PC-3 (cell line): ENCODE measurements around the gene RIMBP2. TPM values are rescaled to one million over a fixed set of nuclear protein-coding genes. Genes with fewer than 3 reads are reported as not detected.

ENCODE experiments used
- ATAC-seq: fragments of 200-7000 bp; cut with Tn5 transposase; 2 replicates; pipeline ENCODE4 v1.9.1; 2020; ENCODE audit warnings: mild to moderate bottlenecking, moderate library complexity
- BruUV-seq: library from RNA; stranded (reverse); fragments of 400-500 nt; replicated peaks from 2 replicates; lab custom pipeline; 2021; lab: Mats Ljungman, UMichigan
- CTCF ChIA-PET: fragments of 300-600 bp; sonication (Branson Sonifier 250); formaldehyde crosslinking; loops from one replicate; lab custom pipeline; 2022; ENCODE audit warnings: antibody characterized with exemption; lab: Charles Lee
- POLR2A ChIA-PET: fragments of 300-600 bp; sonication (Branson Sonifier 250); formaldehyde crosslinking; loops from one replicate; lab custom pipeline; 2022; ENCODE audit warnings: antibody characterized with exemption; ENCODE audit not compliant: unreplicated experiment; lab: Charles Lee
- DNase-seq: peaks from one replicate; pipeline ENCODE4 v3.0.0-alpha.2; 2015
- H2AFZ ChIP-seq: fragments of 300-600 bp; sonication (generic); 2 replicates; pipeline ENCODE4 v1.6.0; 2016; ENCODE audit warnings: antibody characterized with exemption, low read length
- H3F3A ChIP-seq: fragments of 300-600 bp; sonication (generic); one replicate; pipeline ENCODE4 v1.6.0; 2017; ENCODE audit warnings: antibody characterized with exemption, low read length, control low read depth, mild to moderate bottlenecking; ENCODE audit not compliant: unreplicated experiment
- H3K27ac ChIP-seq: fragments of 300-600 bp; sonication (generic); 2 replicates; pipeline ENCODE4 v1.5.1; 2016; ENCODE audit warnings: mild to moderate bottlenecking, low read length
- H3K27me3 ChIP-seq: fragments of 300-600 bp; sonication (generic); 2 replicates; pipeline ENCODE4 v1.6.1; 2016; ENCODE audit warnings: low read length, mixed read lengths
- H3K36me3 ChIP-seq: fragments of 300-600 bp; sonication (generic); 2 replicates; pipeline ENCODE4 v1.6.1; 2016; ENCODE audit warnings: low read depth, mixed run types, low read length, mixed read lengths
- H3K4me1 ChIP-seq: fragments of 300-600 bp; sonication (generic); 2 replicates; pipeline ENCODE4 v1.5.1; 2016; ENCODE audit warnings: low read length; ENCODE audit not compliant: insufficient read depth
- H3K4me2 ChIP-seq: fragments of 300-600 bp; sonication (generic); 2 replicates; pipeline ENCODE4 v1.6.0; 2016; ENCODE audit warnings: low read length
- H3K4me3 ChIP-seq: fragments of 300-600 bp; sonication (generic); 2 replicates; pipeline ENCODE4 v1.5.1; 2016; ENCODE audit warnings: mild to moderate bottlenecking, low read length, mixed read lengths
- H3K79me2 ChIP-seq: fragments of 300-600 bp; sonication (generic); 2 replicates; pipeline ENCODE4 v1.6.1; 2017; ENCODE audit warnings: low read length, mixed read lengths
- H3K9ac ChIP-seq: fragments of 300-600 bp; sonication (generic); 2 replicates; pipeline ENCODE4 v1.6.0; 2016; ENCODE audit warnings: mild to moderate bottlenecking, low read length
- H3K9me2 ChIP-seq: fragments of 300-600 bp; sonication (generic); replicated peaks from 2 replicates; pipeline ENCODE4 v1.6.1; 2016; ENCODE audit warnings: mixed run types, low read length, mixed read lengths
- H3K9me3 ChIP-seq: fragments of 300-600 bp; sonication (generic); 2 replicates; pipeline ENCODE4 v1.6.1; 2016; ENCODE audit warnings: low read length, mixed read lengths
- H4K20me1 ChIP-seq: fragments of 300-600 bp; sonication (generic); 2 replicates; pipeline ENCODE4 v1.6.1; 2016; ENCODE audit warnings: low read length, mixed read lengths
- CTCF ChIP-seq: fragments of 300-600 bp; sonication (generic); conservative IDR thresholded peaks from 2 replicates; pipeline ENCODE4 v1.5.1; 2017; ENCODE audit warnings: antibody characterized with exemption, low read depth, mild to moderate bottlenecking, low read length
- EZH2 ChIP-seq: fragments of 300-600 bp; sonication (generic); IDR thresholded peaks from one replicate; pipeline ENCODE4 v1.6.1; 2017; ENCODE audit warnings: antibody characterized with exemption, mild to moderate bottlenecking, low read length; ENCODE audit not compliant: unreplicated experiment
- EZH2phosphoT487 ChIP-seq: fragments of 300-600 bp; sonication (generic); IDR thresholded peaks from 2 replicates; pipeline ENCODE4 v1.6.1; 2018; ENCODE audit warnings: mild to moderate bottlenecking, antibody characterized with exemption, low read length, borderline replicate concordance
- intact Hi-C: fragments of 100-400 bp; cut with micrococcal nuclease; formaldehyde crosslinking; loops from 2 replicates; pipeline ENCODE4 v1.9.0; 2023
- total RNA-seq: library from RNA; depleted of rRNA; stranded (reverse); fragments of >200 nt; gene quantifications from 2 replicates; pipeline ENCODE4 v1.2.3, GENCODE V29; 2014

Gene RIMBP2
- total RNA-seq, 1 experiment from 2014 or later: not detected

- Histone ChIP-seq H3F3A (no peaks in the 10 kb centered on the region), H3K9me3 (no peaks in the 10 kb centered on the region), H3K9me2 (no peaks in the 10 kb centered on the region), H3K27ac (no peak overlapping the region), H3K36me3 (no peaks in the 10 kb centered on the region), H3K79me2 (no peaks in the 10 kb centered on the region), H3K27me3 (no peaks in the 10 kb centered on the region), H2AFZ (no peak overlapping the region), H3K9ac (no peak overlapping the region), H3K4me1 (no peaks in the 10 kb centered on the region), H3K4me2 (no peak overlapping the region), H4K20me1 (no peaks in the 10 kb centered on the region), H3K4me3 (no peak overlapping the region)
- no TSS peak for BruUV-seq
- ChIA-PET CTCF (no interaction called here), POLR2A (no interaction called here)
- no peak for TF ChIP-seq CTCF
- TF ChIP-seq EZH2phosphoT487: no peak
- ATAC-seq (no peak), DNase-seq (no peak)
- intact Hi-C loops: no loop called here
These were observed 266.8 kb downstream of the RIMBP2 start for GRCh38 chr12:130449291-130449690.

- no peaks in the 10 kb centered on the region for H3K36me3 ChIP-seq
- TF ChIP-seq CTCF (no peak), EZH2 (no peak), EZH2phosphoT487 (no peak)
- ChIA-PET CTCF (no interaction called here), POLR2A (no interaction called here)
- H3K27ac ChIP-seq: no peak overlapping the region
- H3K4me2 ChIP-seq: no peak overlapping the region
- H3K9me2 ChIP-seq: no peaks in the 10 kb centered on the region
- H4K20me1 ChIP-seq: no peaks in the 10 kb centered on the region
- no peak for DNase-seq
- no peaks in the 10 kb centered on the region for H3F3A ChIP-seq
- H3K27me3 ChIP-seq: no peaks in the 10 kb centered on the region
- H3K79me2 ChIP-seq: no peaks in the 10 kb centered on the region
- H3K9me3 ChIP-seq: no peaks in the 10 kb centered on the region
- BruUV-seq: no TSS peak
- no peak for ATAC-seq
- no peak overlapping the region for H2AFZ ChIP-seq
- no peaks in the 10 kb centered on the region for H3K4me1 ChIP-seq
- intact Hi-C loops: no loop called here
- H3K9ac ChIP-seq: no peak overlapping the region
- no peak overlapping the region for H3K4me3 ChIP-seq
These were observed 267.9 kb downstream of the RIMBP2 start for GRCh38 chr12:130448044-130448821.

GRCh38 chr12:130447655-130447965 lies 268.5 kb downstream of the RIMBP2 start:
- H4K20me1 ChIP-seq: no peaks in the 10 kb centered on the region
- H3K4me1 ChIP-seq: no peaks in the 10 kb centered on the region
- no peaks in the 10 kb centered on the region for H3K27me3 ChIP-seq
- intact Hi-C loops: no loop called here
- POLR2A ChIA-PET: no interaction called here
- H3K27ac ChIP-seq: no peak overlapping the region
- CTCF ChIA-PET: no interaction called here
- H3K4me3 ChIP-seq: no peak overlapping the region
- BruUV-seq: no TSS peak
- TF ChIP-seq EZH2phosphoT487 (no peak), EZH2 (no peak), CTCF (no peak)
- H3K36me3 ChIP-seq: no peaks in the 10 kb centered on the region
- H3K4me2 ChIP-seq: no peak overlapping the region
- H3K79me2 ChIP-seq: no peaks in the 10 kb centered on the region
- DNase-seq: no peak
- no peaks in the 10 kb centered on the region for H3K9me3 ChIP-seq
- no peak overlapping the region for H3K9ac ChIP-seq
- H2AFZ ChIP-seq: no peak overlapping the region
- no peaks in the 10 kb centered on the region for H3K9me2 ChIP-seq
- H3F3A ChIP-seq: no peaks in the 10 kb centered on the region
- no peak for ATAC-seq
